ENCODE measurements around the gene FYN.
A peak's percentile ranks its signal among the peaks of the same experiment; 100 is the strongest.

The FYN gene

DNA sequence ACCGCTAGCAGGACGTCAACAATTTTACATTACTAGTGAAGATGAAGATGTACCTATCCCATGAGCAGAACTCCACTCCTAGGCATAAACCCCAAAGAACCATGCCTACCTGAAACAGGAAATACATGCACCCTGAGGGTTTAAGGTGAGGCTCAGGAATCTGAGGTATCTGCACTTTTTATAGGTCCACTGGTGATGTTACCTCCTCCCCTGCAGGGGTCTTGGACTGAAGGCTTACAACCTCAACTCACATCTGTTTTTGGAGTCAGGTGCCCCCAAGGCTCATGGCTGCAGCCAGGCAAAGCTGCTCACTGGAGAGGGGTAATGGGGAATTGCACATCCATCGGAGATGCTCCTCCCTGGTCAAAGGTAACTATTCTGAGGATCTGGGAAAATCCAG lies 135.1 kb downstream of the FYN start:
- no peak for DNase-seq (ENCODE audit: low read depth)
- TF ChIP-seq, protein P1, sequence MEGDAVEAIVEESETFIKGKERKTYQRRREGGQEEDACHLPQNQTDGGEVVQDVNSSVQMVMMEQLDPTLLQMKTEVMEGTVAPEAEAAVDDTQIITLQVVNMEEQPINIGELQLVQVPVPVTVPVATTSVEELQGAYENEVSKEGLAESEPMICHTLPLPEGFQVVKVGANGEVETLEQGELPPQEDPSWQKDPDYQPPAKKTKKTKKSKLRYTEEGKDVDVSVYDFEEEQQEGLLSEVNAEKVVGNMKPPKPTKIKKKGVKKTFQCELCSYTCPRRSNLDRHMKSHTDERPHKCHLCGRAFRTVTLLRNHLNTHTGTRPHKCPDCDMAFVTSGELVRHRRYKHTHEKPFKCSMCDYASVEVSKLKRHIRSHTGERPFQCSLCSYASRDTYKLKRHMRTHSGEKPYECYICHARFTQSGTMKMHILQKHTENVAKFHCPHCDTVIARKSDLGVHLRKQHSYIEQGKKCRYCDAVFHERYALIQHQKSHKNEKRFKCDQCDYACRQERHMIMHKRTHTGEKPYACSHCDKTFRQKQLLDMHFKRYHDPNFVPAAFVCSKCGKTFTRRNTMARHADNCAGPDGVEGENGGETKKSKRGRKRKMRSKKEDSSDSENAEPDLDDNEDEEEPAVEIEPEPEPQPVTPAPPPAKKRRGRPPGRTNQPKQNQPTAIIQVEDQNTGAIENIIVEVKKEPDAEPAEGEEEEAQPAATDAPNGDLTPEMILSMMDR (IDR thresholded peaks at IDR 0.05; ENCODE audit: low read length, missing control alignments) = no peak

GRCh38 chr6:111737065-111737521 lies 136.2 kb downstream of the FYN start:
- DNase-seq (ENCODE audit: low read depth) = no peak
- no peak overlapping the region for H3K4me3 ChIP-seq (replicated peaks; ENCODE audit: low read depth, low read length)
- TF ChIP-seq, protein P1 (IDR thresholded peaks at IDR 0.05; ENCODE audit: low read length, missing control alignments) = no peak

More for the DNA sequence above, 135.1 kb downstream of the FYN start:
- no peak overlapping the region for H3K4me3 ChIP-seq (replicated peaks; ENCODE audit: low read depth, low read length)

DNA sequence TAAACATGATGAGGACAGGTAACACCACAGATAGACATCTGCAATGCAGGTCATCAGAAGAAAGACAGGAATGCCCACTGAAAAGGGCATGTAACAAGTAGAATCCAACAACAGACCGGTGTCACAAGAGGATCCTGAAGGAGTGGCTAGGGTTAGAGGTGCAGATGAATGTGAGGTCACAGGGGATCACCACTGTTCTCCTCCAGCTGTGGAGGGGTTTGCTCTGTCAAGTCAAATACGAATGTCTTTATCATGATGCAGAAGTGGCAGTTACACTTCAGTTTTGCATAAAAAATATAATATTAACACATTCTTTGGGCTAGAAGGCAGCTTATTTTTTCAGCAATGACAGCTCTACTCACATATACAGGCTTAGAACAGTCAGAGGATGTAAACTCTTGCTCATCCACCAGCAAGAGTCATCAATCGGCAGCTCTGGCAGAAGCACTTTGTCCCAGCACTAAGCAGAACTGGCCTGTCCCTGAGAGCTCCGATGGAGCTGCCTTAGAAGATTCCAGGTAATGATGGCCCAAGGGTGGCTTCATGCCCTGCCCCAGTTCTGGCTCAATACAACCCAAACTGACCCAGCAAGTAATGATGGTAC lies 137.1 kb downstream of the FYN start:
- DNase-seq (ENCODE audit: low read depth) = no peak
- no peak overlapping the region for H3K4me3 ChIP-seq (replicated peaks; ENCODE audit: low read depth, low read length)

DNA sequence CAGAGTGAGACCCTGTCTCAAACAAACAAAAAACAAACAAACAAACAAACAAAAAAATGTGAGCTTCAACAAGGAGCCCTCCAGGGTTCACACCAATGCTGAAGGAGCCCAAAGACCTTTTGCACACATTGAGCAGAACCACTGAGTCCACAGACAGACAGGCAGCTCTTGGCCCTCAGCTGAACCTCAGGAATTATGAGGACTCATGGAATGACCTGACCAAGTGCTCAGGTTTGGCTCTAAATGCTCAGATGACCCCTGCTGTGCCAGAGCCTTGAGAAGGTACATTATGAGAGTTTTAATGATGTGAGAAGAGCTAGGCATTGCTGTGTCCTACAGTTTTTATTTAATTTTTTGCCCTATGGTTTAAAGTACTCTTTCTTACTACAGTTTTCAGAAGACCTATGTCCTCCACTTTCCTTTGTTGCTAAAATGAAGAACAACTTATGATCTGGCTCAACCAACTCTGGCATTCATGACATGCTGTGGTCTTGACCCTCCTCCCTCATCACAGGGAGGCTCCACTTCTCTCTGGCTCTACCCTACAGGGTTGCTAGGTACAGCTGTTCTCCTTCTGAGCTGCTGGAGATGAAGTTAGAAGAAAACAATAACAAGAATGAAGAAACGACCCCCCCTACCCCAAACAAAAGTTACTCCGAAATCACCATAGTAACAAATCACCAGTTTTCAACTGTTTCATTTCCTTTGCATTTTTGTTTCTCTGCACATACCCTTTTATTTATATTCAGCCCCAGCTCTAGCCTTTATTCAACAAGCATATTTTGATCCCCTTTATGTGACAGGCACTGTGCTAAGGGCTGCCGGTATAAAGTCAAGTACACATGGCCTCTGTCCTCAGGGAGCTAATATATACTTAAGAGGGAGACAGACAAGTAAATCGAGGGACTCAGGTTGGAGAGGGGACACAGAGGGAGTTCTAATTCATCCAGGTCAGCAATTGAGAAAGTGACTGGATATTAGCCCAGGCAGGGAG lies 138.9 kb downstream of the FYN start:
- DNase-seq (ENCODE audit: low read depth) = peak; percentile 42
- no peak overlapping the region for H3K4me3 ChIP-seq (replicated peaks; ENCODE audit: low read depth, low read length)
- TF ChIP-seq, protein P1 (IDR thresholded peaks at IDR 0.05; ENCODE audit: low read length, missing control alignments) = no peak

More for the DNA sequence above, 137.1 kb downstream of the FYN start:
- TF ChIP-seq, protein P1 (IDR thresholded peaks at IDR 0.05; ENCODE audit: low read length, missing control alignments) = no peak

DNA sequence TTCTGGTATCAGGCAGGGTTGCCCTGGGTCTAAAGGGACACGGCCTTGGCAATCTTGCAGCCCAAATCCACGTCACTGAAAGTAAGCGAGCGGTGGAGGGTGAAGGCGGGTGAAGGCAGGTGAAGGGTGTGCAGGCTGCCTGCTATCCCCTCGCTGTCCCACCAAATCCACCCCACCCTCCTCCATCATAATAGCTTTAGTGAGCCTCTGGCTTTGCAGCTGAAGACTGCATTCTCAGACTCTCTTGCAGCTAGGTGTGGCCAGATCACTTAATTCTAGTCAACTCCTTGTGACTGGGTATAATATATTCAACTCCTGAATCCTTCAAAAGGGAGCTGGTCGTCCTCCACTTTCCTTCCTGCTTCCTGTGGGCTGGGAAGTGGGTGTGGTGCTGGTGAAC lies 140.9 kb downstream of the FYN start:
- TF ChIP-seq, protein P1 (IDR thresholded peaks at IDR 0.05; ENCODE audit: low read length, missing control alignments) = no peak
- DNase-seq (ENCODE audit: low read depth) = no peak
- no peak overlapping the region for H3K4me3 ChIP-seq (replicated peaks; ENCODE audit: low read depth, low read length)

DNA sequence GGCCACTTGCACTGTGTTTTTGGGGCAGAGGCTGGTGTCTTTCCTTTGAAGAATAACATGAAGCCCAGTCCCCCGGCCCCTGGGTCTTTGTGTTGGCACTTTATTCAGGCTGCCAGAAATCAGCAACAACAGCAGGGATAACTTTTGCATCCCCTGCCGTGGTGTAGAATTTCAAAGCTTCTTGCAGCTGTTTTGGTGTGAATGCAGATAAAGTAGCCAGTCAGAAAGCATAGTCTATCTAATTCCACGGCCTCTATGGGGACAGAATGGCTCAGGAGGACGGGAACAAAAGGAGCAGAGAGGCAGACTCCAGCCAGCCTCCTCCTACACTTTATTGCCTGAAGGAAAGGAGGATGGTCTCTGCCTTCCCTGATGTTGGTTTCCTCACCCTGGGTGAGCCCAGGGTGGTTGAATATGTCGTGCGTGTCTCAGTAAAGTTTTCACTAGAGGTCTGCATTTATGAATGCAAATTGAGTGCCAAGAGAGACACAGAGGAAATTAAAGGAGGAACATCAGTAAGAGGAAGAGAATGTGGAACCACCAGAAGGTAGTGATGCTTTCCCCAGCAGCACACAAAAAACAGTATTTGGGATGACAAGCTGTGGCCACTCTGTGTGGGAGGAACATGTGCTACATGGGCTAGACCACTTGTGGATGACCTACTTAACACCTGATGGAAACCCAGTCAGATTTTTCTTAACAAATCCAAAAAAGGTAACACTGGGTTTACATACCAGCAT lies 141.6 kb downstream of the FYN start:
- H3K4me3 ChIP-seq (replicated peaks; ENCODE audit: low read depth, low read length) = no peak overlapping the region
- TF ChIP-seq, protein P1 (IDR thresholded peaks at IDR 0.05; ENCODE audit: low read length, missing control alignments) = no peak
- no peak for DNase-seq (ENCODE audit: low read depth)

All from fibroblast of pulmonary artery (primary cell).